ENCODE data around the gene EDDM13. TPM values are rescaled to one million over a fixed set of nuclear protein-coding genes. Genes with fewer than 3 reads are reported as not detected.

Gene EDDM13
- total RNA-seq, 1 donor from 2014 or later: 1.3 TPM

GRCh38 chr19:56282809-56283208, 10.3 kb downstream of the EDDM13 start:
- intact Hi-C loops (cut with DNase I): no loop called here
- Histone ChIP-seq H3K9me3 (no peaks in the 10 kb centered on the region), H3K27ac (no peak overlapping the region), H3K36me3 (peaks cover 4% of the 10 kb centered on the region), H3K4me1 (no peaks in the 10 kb centered on the region), H3K4me3 (no peak overlapping the region), H3K27me3 (ENCODE audit: low read depth) (no peaks in the 10 kb centered on the region)
- ATAC-seq: no peak
- no peak for DNase-seq
- no peak for TF ChIP-seq CTCF (IDR thresholded peaks at IDR 0.05)

- intact Hi-C loops (cut with DNase I): no loop called here
- Histone ChIP-seq H3K27me3 (ENCODE audit: low read depth) (no peaks in the 10 kb centered on the region), H3K4me1 (no peaks in the 10 kb centered on the region), H3K4me3 (no peak overlapping the region), H3K36me3 (peaks cover 4% of the 10 kb centered on the region), H3K27ac (no peak overlapping the region), H3K9me3 (no peaks in the 10 kb centered on the region)
- ATAC-seq (no peak), DNase-seq (no peak)
- no peak for TF ChIP-seq CTCF (IDR thresholded peaks at IDR 0.05)
These were observed 12.2 kb downstream of the EDDM13 start for GRCh38 chr19:56284746-56285145.

DNA sequence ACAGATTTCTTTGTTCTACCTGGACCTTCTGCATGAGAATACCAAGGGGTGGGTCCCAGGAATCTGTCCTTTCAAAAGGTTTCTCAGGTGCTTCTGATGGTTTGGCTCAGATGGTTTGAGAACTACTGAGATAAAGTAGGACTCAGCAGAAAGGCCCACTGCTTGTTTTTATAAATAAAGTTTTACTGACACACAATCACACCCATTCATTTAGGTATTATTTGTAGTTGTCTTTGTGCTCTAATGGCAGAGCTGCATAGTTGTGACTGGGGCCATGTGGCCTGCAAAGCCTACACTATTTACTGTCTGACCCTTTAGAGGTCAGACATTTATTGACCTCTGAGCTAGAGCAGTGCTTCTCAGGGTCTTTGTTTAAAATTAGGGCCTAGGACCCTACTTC, 17.6 kb downstream of the EDDM13 start:
- no peaks in the 10 kb centered on the region for H3K4me1 ChIP-seq
- no peak for ATAC-seq
- no peak for TF ChIP-seq CTCF (IDR thresholded peaks at IDR 0.05)
- no peak overlapping the region for H3K27ac ChIP-seq
- intact Hi-C loops (cut with DNase I): no loop called here
- no peak overlapping the region for H3K4me3 ChIP-seq
- no peak for DNase-seq
- H3K27me3 ChIP-seq (ENCODE audit: low read depth): no peaks in the 10 kb centered on the region
- H3K36me3 ChIP-seq: peaks cover 7% of the 10 kb centered on the region
- H3K9me3 ChIP-seq: no peaks in the 10 kb centered on the region

DNA sequence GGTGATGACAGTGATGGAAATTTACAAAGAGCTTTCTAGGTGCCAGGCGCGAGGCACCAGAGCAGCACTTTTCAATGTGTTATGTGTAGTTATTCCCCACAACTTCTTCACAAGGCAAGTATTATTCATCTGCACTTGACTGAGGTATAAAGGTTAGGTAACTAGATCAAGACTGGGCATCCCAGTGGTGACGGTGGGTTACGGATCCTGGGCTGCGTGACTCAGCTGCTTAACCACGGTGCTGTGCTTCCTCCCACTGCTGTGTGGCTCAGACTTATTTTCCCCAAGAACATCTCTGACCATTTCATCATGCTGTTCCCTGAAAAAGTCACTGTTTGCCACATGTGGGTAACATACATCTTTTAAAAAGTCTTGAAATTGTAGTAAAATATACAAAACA, 19.3 kb downstream of the EDDM13 start:
- H3K36me3 ChIP-seq: peaks cover 21% of the 10 kb centered on the region
- no peaks in the 10 kb centered on the region for H3K27me3 ChIP-seq (ENCODE audit: low read depth)
- H3K27ac ChIP-seq: no peak overlapping the region
- ATAC-seq (no peak), DNase-seq (no peak)
- no peak overlapping the region for H3K4me3 ChIP-seq
- TF ChIP-seq CTCF (IDR thresholded peaks at IDR 0.05): no peak
- no peaks in the 10 kb centered on the region for H3K9me3 ChIP-seq
- H3K4me1 ChIP-seq: no peaks in the 10 kb centered on the region
- intact Hi-C loops (cut with DNase I): no loop called here

- Histone ChIP-seq H3K27ac (no peak overlapping the region), H3K9me3 (no peaks in the 10 kb centered on the region), H3K27me3 (ENCODE audit: low read depth) (no peaks in the 10 kb centered on the region), H3K4me1 (no peaks in the 10 kb centered on the region), H3K4me3 (no peak overlapping the region), H3K36me3 (peaks cover 24% of the 10 kb centered on the region)
- ATAC-seq (no peak), DNase-seq (no peak)
- TF ChIP-seq CTCF (IDR thresholded peaks at IDR 0.05): no peak
- intact Hi-C loops (cut with DNase I): no loop called here
These were observed 22.0 kb downstream of the EDDM13 start for GRCh38 chr19:56294549-56294948.

Data from lower lobe of right lung (tissue), 2 donors.